ENCODE measurements around the gene PYM1.
"Not testable (repeated sequence)": the region's sequence is repeated elsewhere in the genome, so short reads cannot be mapped to it uniquely, and the experiment has no call there.

PYM1 gene

DNA sequence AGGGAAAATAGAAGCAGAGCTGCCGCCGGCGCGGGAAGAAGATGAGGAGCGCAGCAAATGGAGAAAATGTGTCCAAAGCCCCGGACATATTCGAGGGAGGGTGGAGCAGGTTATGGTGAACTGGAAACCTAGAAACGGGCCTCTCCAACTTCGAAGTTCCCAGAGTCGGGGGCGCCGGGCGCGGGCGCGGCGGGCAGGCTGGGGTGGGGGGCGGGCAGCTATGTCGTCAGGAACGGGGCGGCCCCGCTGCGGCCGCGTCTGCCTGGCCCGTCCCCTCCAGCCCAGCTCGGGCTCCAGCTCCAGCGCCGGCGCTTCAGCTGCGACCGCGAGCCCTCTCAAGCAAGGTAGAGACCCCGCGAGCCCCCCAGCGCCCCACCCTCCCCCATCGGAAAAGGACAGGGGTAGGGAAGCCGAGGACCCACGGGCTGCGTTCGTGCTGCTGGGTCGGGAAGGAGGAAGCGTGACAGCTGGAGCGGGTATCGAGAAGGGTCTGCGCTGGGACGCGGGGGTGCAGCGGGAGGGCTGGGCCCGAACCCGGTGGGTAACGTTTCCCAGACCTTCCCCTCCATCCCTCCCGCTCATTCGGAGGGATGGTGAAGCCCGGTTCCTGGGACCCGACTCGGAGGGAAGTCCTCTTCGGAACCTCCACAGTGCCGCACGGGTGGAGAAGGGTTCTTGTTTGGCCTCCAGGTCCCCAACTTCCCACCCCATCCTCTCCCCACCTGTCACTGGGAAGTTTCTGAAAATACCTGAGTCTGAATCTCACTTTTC, 4.3 kb upstream of the PYM1 start:
- FAIRE-seq = peak; percentile 43

DNA sequence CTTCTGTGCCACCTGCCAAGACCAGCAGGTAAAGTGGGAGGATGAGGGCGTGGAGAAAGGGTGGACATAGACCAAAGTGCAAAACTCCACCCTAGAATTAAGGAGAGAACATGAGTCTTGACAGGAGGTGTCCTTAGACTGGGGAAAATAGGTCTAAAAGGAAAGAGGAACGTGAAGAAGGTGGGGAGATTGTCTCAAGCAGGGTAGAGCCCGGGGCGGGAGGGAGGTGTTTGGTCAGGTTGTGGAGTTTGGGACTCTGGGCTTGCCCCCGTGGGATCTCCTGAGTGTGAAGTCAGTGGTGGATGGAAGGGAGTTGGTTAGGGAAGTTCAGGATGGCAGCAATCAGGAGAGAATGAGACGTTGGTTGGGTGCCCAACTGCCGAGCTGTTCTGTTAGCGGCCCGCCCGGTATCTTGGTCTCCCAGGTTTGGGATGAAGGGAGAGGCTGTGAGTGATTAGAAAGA, 3.7 kb upstream of the PYM1 start:
- TF ChIP-seq POLR2AphosphoS5 (IDR thresholded peaks at IDR 0.05; ENCODE audit: low read depth, low read length) = no peak
- no peak for TF ChIP-seq POLR2A (IDR thresholded peaks at IDR 0.05; ENCODE audit: low read depth, low read length)
- TF ChIP-seq PAX5 (IDR thresholded peaks at IDR 0.05; ENCODE audit: insufficient read depth, low read length, severe bottlenecking) = no peak
- TF ChIP-seq SPI1 (IDR thresholded peaks at IDR 0.05; ENCODE audit: low read depth, low read length) = no peak
- no peak for TF ChIP-seq POU2F2 (IDR thresholded peaks at IDR 0.05; ENCODE audit: low read depth, low read length)
- no peak for TF ChIP-seq TAF1 (IDR thresholded peaks at IDR 0.05; ENCODE audit: low read depth, low read length)
- FAIRE-seq (no peak), DNase-seq (ENCODE audit: insufficient read length, low spot score) (no peak)

More for the DNA sequence above, 4.3 kb upstream of the PYM1 start:
- no peak for TF ChIP-seq PAX5 (IDR thresholded peaks at IDR 0.05; ENCODE audit: insufficient read depth, low read length, severe bottlenecking)
- TF ChIP-seq SPI1 (IDR thresholded peaks at IDR 0.05; ENCODE audit: low read depth, low read length) = no peak
- no peak for TF ChIP-seq TAF1 (IDR thresholded peaks at IDR 0.05; ENCODE audit: low read depth, low read length)
- no peak for TF ChIP-seq POLR2A (IDR thresholded peaks at IDR 0.05; ENCODE audit: low read depth, low read length)
- no peak for TF ChIP-seq POU2F2 (IDR thresholded peaks at IDR 0.05; ENCODE audit: low read depth, low read length)
- TF ChIP-seq POLR2AphosphoS5 (IDR thresholded peaks at IDR 0.05; ENCODE audit: low read depth, low read length) = no peak
- no peak for DNase-seq (ENCODE audit: insufficient read length, low spot score)

DNA sequence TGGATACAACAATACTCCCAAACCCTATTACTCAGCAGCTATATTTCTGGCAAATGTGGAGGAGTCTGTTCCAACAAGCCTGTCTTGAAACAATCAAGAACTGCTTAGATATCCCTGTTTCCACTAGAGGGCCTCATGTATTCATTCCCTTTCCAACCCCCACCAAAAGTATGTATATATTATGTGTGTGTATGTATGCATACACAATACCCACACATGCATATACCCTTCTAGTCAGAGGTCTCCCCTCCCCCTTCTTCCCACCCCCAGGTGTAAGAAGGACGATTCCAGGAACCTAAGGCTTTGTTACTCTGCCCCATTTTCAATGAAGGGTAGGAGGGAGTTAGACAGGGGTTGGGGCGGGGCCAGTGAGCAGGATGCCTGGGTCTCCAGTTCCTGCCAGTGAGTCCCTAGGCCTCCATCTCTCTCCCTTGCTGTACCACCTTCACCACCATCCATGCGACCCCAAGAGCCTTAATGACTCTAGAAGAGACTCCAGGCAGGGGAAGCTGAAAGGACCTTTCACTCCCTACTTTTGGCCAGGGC, 3.1 kb upstream of the PYM1 start, which contains the start of gene DGKA:
TSS of gene DGKA (plus strand) at position 392 of the 546 bp plus-strand sequence. CDS start 5,342 bp downstream, outside the sequence.
- no peak for FAIRE-seq
- TF ChIP-seq POU2F2 (IDR thresholded peaks at IDR 0.05; ENCODE audit: low read depth, low read length) = peak; percentile 55; the same call in 1 of the 2 replicates
- TF ChIP-seq TAF1 (IDR thresholded peaks at IDR 0.05; ENCODE audit: low read depth, low read length) = no peak
- no peak for DNase-seq (ENCODE audit: insufficient read length, low spot score)

DNA sequence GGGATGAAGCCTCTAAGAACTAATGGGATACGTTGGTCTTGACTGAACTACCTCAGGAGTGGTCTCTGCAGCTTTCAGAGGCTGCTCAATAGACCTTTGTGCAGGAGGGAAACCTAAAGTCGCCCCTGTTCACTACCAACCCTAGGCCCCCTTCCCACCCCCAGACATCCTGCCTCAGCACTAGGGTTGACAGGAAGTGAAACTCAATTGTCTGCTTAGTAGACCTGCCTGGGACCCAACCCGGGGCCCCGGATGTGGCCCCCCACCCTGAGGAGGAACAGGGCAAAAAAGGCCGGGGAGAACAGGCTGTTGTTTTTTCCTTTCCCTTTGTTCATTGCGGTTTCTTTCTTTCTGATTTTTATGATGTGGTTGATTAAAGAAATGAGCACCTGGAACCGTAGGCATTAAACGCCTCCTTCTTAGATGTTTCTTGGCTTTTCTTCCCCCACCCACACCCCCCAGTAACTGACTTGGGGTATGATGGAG, 1.7 kb upstream of the PYM1 start:
- FAIRE-seq (peak; percentile 54), DNase-seq (ENCODE audit: insufficient read length, low spot score) (peak; percentile 76)
- peak; percentile 60; the same call in 1 of the 2 replicates for TF ChIP-seq POU2F2 (IDR thresholded peaks at IDR 0.05; ENCODE audit: low read depth, low read length)
- TF ChIP-seq TAF1 (IDR thresholded peaks at IDR 0.05; ENCODE audit: low read depth, low read length) = peak; percentile 82
- TF ChIP-seq POLR2AphosphoS5 (IDR thresholded peaks at IDR 0.05; ENCODE audit: low read depth, low read length) = peak; percentile 67; the same call in 1 of the 2 replicates
- peak; percentile 96 for TF ChIP-seq SPI1 (IDR thresholded peaks at IDR 0.05; ENCODE audit: low read depth, low read length)
- TF ChIP-seq POLR2A (IDR thresholded peaks at IDR 0.05; ENCODE audit: low read depth, low read length) = peak; percentile 76; the same call in 1 of the 2 replicates
- peak; percentile 5 for TF ChIP-seq PAX5 (IDR thresholded peaks at IDR 0.05; ENCODE audit: insufficient read depth, low read length, severe bottlenecking)

DNA sequence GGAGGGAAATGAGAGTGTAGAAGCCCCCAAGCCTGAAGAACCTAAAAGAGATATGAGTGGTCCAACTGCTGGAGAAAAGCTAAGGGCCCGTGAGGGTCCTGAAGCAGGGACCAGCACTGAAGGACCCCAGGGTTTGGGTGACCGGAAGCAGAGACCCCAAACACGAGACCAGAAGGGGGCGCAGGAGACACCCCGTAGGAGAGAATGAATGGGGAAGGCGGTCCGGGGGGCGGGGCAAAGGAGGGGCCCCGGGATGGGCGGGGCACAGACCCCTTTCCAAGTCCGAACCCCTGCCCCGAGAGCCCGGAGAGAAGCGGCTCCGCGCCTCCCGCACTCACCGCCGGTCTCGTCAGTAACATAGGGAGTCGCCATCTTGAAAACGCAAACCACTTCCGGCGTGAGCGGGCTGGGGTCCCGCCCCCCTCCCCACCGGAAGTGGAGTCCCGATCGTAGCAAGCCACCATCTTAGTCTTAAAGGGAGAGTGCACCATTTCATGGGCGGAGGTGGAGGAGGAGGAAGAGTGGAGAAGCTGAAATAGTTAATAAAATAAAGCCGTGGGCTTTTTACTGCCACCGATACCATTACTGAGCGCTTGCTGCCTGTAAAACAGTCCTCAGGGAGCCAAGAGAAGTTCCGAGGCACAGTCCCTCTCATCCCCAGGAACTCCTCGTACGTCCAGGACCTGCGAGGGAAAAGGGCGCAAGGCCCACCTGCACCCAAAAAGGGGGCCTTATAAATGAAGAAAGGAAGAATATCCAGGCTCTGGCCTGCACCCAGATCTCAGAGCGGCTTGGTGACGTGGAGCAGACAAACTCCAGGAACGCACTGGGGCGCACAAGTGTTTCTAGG, 731 bp downstream of the PYM1 start:
- peak; percentile 72 for DNase-seq (ENCODE audit: insufficient read length, low spot score)
- FAIRE-seq = peak; percentile 92
- TF ChIP-seq POLR2A (IDR thresholded peaks at IDR 0.05; ENCODE audit: low read depth, low read length) (peak; percentile 65; the same call in 1 of the 2 replicates), SPI1 (IDR thresholded peaks at IDR 0.05; ENCODE audit: low read depth, low read length) (no peak), POU2F2 (IDR thresholded peaks at IDR 0.05; ENCODE audit: low read depth, low read length) (no peak), POLR2AphosphoS5 (IDR thresholded peaks at IDR 0.05; ENCODE audit: low read depth, low read length) (peak; percentile 60; the same call in 1 of the 2 replicates), TAF1 (IDR thresholded peaks at IDR 0.05; ENCODE audit: low read depth, low read length) (peak; percentile 82), PAX5 (IDR thresholded peaks at IDR 0.05; ENCODE audit: insufficient read depth, low read length, severe bottlenecking) (no peak)

DNA sequence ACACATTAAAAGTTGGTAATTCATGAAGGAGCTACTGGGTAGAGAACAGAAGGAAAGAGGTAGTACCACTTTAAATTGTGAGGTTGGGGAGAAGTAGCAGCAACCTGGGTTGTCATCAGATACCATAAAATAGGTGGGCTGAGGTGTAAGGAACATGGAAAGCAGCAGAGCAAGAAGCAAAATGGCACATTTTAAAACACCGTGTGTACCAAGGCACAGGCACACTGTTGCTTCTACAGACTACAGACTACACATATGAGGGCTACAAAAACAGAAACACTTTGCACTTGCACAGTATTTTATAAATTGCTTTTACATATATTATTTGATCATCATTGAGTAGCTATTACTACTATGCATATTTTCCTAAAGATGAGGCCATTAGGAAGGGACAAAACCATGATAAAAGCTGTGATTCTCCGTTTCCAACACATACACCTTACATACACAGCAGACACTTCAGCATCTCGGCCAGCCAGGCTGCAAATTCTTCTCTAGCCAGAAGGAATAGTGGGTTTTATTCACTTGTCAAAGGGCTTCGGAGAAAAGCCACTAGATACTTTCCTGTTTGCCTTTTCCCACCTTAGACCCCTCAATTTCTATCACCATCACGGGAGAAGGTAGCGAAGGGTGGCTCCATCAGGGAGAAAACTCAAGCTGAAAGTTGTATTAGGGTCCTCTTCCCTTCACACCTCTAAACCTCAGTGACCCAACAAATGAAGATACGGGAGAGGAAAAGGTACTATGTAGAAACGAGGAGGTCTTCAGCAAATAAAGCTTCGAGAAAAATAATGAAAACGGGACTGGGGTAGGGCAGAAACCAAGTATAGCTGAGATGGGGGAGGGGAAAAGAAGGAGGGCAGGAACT, 1.6 kb downstream of the PYM1 start:
- DNase-seq (ENCODE audit: insufficient read length, low spot score) (no peak), FAIRE-seq (no peak)
- TF ChIP-seq TAF1 (IDR thresholded peaks at IDR 0.05; ENCODE audit: low read depth, low read length) = no peak
- TF ChIP-seq POLR2A (IDR thresholded peaks at IDR 0.05; ENCODE audit: low read depth, low read length) = no peak
- TF ChIP-seq PAX5 (IDR thresholded peaks at IDR 0.05; ENCODE audit: insufficient read depth, low read length, severe bottlenecking) = no peak
- TF ChIP-seq POU2F2 (IDR thresholded peaks at IDR 0.05; ENCODE audit: low read depth, low read length) = no peak
- no peak for TF ChIP-seq SPI1 (IDR thresholded peaks at IDR 0.05; ENCODE audit: low read depth, low read length)
- TF ChIP-seq POLR2AphosphoS5 (IDR thresholded peaks at IDR 0.05; ENCODE audit: low read depth, low read length) = no peak

DNA sequence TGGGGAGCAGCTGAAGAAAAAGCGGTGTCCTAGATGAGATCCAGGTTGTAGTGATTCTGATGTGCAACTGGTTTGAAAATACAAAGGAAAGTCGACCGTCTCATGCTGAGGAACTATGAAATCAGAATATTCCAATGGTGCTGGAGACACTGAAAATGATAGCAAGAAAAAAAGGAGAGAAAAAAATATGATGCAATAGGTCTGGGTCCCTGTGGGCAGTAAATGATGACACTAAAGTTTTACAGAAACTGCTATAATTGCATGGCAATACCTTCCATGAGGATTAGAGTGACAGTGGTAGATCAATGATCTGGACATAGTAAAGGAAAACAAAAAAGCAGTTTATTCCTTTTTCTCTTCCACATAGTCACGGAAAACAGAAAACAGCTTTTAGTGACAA, 2.3 kb downstream of the PYM1 start:
- FAIRE-seq = no peak
- no peak for TF ChIP-seq TAF1 (IDR thresholded peaks at IDR 0.05; ENCODE audit: low read depth, low read length)
- no peak for DNase-seq (ENCODE audit: insufficient read length, low spot score)

DNA sequence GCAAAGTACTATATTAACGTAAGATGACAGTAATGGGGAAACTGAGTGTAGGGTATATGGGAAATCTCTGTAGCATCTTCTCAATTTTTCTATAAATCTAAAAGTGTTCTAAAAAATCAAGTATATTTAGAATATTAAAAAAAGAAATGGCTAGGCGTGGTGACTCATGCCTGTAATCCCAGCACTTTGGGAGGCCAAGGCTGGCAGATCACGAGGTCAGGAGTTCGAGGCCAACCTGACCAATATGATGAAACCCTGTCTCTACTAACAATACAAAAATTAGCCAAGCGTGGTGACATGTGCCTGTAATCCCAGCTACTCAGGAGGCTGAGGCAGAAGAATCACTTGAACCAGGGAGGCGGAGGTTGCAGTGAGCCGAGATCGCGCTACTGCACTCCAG, 4.0 kb downstream of the PYM1 start:
- not testable (repeated sequence) for FAIRE-seq; DNase-seq (ENCODE audit: insufficient read length, low spot score)

DNA sequence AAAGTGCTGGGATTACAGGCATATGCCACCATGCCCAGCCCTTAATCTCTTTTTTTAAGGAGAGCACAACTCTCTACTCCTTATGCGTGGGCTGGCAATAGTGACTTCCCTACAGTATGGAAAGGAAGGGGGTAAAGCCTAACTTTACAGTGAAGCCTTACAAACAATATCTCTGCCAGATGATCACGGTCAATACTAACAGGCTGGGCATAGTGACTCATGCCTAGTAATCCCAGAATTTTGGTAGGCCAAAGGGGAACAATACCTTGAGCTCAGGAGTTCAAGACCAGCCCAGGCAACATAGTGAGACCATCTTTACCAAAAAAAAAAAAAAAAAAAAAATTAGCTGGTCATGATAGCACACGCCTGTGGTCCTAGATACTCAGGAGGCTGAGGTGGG, 5.6 kb downstream of the PYM1 start:
- DNase-seq (ENCODE audit: insufficient read length, low spot score) (no peak), FAIRE-seq (no peak)
- no peak for TF ChIP-seq PAX5 (IDR thresholded peaks at IDR 0.05; ENCODE audit: insufficient read depth, low read length, severe bottlenecking)
- no peak for TF ChIP-seq TAF1 (IDR thresholded peaks at IDR 0.05; ENCODE audit: low read depth, low read length)
- TF ChIP-seq POLR2A (IDR thresholded peaks at IDR 0.05; ENCODE audit: low read depth, low read length) = no peak
- TF ChIP-seq SPI1 (IDR thresholded peaks at IDR 0.05; ENCODE audit: low read depth, low read length) = no peak
- no peak for TF ChIP-seq POLR2AphosphoS5 (IDR thresholded peaks at IDR 0.05; ENCODE audit: low read depth, low read length)
- no peak for TF ChIP-seq POU2F2 (IDR thresholded peaks at IDR 0.05; ENCODE audit: low read depth, low read length)

DNA sequence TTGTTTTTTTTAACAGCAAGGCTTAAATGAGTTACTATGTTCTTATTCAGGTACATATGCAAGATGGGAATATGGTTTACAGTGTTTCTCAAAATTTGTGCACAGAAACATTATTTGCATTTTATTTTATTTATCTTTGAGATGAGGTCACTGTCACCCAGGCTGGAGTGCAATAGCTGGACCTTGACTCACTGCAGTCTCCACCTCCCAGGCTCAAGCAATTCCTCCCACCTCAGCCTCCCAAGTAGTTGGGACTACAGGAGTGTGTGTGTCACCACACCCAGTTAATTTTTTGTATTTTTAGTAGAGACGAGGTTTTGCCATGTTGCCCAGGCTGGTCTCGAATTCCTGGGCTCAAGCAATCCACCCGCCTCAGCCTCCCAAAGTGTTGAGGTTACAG, 8.7 kb downstream of the PYM1 start:
- not testable (repeated sequence) for DNase-seq (ENCODE audit: insufficient read length, low spot score)

More for the DNA sequence above, 8.7 kb downstream of the PYM1 start:
- FAIRE-seq = not testable (repeated sequence)

All from GM12891 (cell line).